ENCODE data around the gene ZG16B.

The ZG16B gene, protein sequence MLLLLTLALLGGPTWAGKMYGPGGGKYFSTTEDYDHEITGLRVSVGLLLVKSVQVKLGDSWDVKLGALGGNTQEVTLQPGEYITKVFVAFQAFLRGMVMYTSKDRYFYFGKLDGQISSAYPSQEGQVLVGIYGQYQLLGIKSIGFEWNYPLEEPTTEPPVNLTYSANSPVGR

DNA sequence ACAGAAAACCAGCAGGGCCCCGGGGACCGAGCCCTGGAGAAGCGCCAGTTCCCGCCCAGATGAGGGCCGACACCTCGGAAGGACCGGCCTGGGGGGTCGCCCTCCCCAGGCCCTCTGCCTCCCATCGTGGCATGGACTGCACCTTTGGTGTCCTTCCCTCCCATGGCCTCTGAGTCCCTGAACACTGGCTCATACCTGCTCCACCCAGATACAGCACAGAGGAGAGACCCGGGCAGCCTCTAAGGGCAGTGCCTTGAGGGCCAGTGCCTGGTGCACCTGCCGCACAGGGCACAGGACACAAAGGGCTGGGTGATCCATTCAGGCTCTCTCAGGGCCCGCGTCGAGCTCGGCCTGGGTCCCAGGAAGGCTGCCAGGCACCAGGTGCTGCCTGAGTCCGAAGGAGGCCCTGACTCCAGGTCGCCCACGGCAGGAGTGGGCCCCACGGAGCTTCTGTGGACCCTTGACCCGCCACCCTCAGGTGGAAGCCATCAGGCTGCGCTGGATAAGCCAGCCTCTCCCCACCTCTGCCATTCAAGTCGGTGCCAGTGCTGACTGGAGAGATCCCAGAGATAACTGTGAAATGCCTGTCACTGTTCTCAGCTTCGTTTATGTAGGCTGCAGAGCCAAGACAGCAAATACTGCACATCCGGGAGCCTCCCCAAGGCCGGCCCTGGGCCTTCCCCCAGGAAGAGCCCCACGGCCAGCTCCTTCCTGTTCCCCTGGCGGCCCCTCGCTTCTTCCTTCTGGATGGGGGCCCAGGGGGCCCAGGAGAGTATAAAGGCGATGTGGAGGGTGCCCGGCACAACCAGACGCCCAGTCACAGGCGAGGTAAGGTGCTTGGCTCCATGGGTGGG, at the start of gene ZG16B:
TSS of gene ZG16B (plus strand) at position 803 of the 854 bp plus-strand sequence. CDS start 139 bp downstream, outside the sequence.
- no peak for DNase-seq

GRCh38 chr16:2782583-2783351, 47.3 kb upstream of the ZG16B start:
- no peak for DNase-seq

GRCh38 chr16:2783581-2784357, 46.3 kb upstream of the ZG16B start:
- no peak for DNase-seq

DNA sequence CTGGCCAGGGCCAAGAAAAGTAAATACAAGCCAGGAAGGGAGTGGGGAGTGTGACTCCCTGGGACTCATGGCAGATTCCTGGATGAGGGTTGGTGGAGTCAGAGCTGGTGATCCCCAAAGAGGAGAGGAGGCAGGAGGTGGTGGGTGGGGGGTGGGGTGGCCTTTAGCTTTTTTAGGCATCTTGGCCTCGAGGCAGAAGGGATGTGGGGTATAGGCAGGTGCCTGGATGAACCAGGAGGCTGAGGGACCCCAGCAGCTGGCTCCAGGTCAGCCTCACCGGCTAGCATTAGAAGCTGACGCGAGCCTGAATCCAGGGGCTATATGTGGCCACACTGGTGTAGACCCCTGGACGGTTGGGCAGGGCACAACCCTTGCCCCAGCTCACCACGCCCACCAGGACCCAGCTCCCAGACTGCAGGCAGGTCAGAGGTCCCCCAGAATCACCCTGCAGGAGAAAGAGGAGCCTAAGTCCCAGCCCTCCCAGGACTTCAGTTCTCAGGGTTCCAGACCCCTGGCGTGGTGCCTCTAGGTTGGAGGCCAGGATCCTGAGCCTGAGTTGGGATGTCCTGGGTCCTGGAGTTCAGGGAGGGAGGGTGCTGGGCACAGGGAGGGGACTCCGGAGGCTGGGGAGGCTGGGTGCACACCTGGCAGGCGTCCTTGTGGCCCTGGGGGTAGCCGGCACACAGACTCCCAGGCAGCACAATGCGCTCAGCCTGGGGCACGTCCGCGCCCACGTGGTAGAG, 45.6 kb upstream of the ZG16B start:
- no peak for DNase-seq

- DNase-seq = no peak
Observed at GRCh38 chr16:2785101-2785991, 44.8 kb upstream of the ZG16B start.

GRCh38 chr16:2786061-2786825, 43.9 kb upstream of the ZG16B start:
- DNase-seq = no peak

- DNase-seq = no peak
Observed at GRCh38 chr16:2786826-2787151, 43.3 kb upstream of the ZG16B start.

DNA sequence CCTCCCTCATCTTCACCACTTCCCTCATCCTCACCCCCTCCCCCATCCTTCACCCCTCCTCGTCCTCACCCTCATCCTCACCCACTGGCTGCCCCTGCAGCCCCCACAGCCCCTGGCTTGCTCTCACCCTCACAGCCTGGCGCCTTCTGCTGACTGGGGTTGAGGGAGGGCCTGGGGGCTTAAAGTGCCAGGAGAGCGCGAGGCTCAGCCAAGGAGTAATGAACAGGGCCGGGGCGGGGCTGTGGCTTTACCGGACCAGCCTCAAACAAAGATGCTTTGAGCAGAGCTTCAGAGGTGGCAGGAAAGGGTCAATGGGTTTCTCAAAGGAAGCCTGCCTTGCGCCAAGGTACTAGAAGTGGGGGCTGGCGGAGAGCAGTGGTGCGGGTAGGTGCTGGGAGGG, 42.7 kb upstream of the ZG16B start, which contains the start of gene PRSS33:
TSS of gene PRSS33 (minus strand) at position 155 of the 400 bp plus-strand sequence. CDS start 1,013 bp downstream, outside the sequence.
- DNase-seq = no peak

DNA sequence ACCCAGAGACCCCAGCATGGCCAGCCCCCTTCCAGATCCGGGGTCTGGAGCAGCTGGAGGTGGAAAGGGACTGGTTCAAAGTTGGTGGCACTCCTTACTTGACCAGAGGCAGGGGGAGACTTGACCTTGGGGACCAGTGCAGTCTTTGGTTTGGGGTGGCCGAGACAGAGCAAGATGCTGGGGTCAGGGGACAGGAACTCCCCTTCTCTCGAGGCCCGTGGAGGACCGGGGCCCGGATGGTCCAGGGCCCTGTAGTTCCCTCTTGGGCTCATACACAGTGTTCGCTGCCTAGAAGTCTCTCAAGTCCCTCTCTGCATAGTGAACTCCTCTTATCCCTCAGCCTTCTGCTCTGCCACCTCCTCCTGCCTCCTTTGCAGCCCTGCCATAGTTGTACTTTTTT, 42.1 kb upstream of the ZG16B start:
- no peak for DNase-seq

DNA sequence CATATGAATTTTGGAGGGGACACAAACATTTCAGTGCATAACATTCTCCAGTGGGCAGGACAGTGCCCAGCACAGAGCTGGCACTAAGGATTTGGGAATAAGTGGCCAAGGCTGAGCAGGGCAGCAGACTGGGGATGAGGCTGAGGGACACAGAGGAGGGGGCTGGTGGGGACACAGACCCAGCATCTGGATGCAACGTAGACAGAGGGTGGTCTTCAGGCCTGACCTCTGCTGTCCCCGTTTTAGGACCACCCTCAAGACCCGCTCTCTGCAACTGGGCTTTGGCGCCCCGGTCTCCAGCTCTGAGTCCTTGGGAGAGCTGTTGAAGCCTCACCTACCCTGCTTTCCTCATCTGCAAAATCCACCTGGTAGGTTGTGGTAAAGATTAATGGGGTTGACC, 39.5 kb upstream of the ZG16B start:
- DNase-seq = no peak

DNA sequence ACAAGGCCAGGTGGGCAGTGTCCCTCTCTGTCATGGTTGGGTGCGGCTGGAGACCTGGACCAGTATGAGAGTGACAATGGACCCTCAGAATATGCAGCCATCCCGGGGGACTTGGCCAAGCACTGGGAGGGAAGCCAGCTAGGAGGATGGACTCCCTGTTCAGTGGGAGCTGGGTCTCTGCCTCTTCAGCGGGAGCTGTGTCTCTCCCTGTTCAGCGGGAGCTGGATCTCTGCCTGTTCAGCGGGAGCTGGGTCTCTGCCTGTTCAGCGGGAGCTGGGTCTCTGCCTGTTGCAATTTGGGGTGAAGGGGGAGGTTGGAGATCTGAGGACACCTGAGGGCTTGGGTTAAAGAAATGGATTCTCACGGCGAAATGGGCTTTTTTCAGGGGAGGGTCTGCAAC, 38.9 kb upstream of the ZG16B start:
- no peak for DNase-seq

DNA sequence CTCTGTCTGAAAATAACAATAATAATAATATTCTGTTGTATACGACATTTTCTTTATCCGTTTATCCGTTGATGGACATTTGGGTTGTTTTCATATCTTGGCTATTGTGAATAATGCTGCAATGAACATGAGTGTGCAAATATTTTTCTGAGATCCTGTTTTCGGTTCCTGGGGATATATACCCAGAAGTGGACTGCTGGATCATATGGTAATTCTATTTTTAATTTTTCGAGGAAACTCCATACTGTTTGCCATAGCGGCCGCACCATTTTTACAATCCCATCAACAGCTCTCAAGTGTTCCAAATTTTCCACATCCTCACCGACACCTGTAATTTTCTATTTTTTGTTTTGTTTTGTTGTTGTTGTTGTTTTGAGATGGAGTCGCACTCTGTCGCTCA, 37.2 kb upstream of the ZG16B start:
- DNase-seq = no peak

DNA sequence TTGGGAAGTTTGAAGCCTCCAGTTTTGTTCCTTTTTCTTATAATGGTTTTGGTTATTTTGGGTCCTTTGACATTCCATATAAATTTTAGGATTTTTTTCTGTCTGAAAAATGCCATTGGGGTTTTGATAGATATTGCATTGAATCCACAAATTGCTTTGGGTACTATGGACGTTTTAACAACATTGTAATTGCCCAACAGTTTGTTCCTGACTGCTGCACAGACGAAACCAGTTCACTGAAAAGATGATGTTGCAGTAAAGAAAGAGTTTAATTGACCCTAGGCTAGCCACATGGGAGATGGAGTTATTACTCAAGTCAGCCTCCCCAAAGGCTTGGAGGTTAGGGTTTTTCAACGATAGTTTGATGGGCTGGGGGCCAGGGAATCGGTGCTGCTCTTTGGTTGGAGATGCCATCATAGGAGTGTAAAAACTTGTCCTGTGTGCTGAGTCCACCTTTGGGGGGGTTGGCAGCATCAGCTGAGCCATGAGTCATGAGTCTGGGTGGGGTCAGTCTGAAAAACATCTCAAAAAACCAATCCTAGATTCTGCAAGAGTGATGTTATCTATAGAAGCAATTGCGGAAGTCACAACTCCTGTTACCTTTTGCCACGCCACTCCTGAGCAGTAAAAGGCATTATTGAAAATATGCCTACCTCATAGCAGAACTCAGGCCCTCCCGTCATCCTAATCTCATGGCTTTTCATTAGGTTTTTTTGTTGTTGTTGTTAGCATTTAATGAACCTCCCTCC, 34.5 kb upstream of the ZG16B start:
- DNase-seq = no peak

GRCh38 chr16:2798723-2799204, 31.3 kb upstream of the ZG16B start:
- DNase-seq = no peak

DNA sequence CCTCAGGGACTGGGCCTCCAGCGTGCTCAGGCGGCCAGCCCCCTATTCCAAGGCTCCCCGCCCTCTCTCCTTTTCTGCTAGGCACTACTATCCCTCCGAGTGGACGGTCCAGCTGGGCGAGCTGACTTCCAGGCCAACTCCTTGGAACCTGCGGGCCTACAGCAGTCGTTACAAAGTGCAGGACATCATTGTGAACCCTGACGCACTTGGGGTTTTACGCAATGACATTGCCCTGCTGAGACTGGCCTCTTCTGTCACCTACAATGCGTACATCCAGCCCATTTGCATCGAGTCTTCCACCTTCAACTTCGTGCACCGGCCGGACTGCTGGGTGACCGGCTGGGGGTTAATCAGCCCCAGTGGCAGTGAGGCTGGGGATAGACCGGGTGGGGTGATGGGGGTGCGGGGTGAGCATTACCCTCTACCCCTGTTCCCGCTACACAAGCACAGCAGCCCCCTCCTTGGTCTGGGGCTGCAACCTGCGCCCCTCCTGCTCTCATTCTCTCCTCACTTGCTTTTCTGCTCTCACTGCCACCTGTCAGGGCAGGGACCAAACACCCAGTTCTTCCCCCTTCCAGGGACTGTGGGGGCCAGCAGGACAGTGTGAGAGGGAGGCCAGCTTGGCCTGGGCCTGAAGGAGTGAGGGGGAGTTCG, 30.8 kb upstream of the ZG16B start:
- DNase-seq = no peak

DNA sequence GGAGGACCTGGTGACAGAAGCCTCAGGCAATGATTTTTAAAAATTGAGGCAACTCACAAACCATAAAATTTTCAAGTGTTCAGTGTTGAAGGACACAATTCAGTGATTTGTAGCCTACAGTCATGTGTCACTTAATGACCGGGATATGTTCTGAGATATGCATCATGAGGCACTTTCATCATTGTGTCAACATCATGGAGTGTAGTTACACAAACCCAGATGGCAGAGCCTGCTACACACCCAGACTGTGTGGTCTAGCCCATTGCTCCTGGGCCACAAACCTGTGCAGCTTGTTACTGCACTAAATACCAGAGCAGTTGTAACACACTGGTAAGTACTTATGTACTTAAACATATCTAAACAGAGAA, 30.3 kb upstream of the ZG16B start:
- DNase-seq = no peak

GRCh38 chr16:2803545-2804195, 26.4 kb upstream of the ZG16B start:
- DNase-seq = no peak

DNA sequence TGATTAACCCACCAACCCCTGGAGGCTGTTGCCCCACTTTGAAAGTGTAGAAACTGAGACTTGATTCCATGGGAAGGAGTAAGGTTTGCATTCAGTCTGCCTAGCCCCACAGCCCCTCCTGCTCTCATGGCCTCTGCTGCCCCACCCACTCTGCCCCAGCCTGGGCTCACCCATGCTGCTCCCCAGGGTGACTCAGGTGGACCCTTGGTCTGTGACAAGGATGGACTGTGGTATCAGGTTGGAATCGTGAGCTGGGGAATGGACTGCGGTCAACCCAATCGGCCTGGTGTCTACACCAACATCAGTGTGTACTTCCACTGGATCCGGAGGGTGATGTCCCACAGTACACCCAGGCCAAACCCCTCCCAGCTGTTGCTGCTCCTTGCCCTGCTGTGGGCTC, 25.4 kb upstream of the ZG16B start:
- no peak for DNase-seq

Data from fibroblast of skin of right quadriceps (primary cell).